ENCODE results near the gene NOXRED1.
"Not testable (repeated sequence)": the region's sequence is repeated elsewhere in the genome, so short reads cannot be mapped to it uniquely, and the experiment has no call there.

Gene NOXRED1, protein sequence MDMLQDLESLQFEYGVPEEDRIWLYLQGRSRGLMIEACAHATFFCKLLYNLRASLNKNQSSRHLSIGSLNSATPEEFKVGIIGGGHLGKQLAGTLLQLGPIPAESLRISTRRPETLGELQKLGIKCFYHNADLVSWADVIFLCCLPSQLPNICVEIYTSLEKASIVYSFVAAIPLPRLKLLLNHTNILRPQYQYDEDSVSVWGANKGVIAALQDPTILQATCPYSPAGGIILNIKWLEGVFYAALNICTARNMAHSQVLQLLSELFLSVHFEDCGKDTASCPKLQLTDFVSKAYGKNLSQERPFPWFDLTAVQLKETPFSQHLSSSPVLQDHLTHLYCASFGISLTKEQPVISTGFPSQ

DNA sequence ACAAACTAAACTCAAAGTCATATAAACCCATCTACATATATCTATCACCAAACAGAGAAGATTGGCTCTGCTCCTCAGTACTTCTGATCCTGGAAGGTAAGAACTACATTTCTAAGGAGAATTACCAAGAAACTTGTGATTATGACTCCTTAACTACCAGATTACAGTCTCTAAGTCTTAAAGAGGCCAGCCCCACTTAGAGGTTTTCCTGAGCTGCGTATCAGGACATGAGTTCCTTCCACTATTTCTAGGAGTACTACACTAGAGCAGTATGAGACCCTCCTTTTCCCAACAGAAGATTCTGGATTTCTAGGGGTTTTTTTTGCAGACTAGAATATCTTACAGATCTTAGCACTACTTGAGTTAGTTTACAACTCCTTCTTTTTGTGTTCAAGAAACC, at the start of gene NOXRED1:
TSS of gene NOXRED1 (minus strand) at position 101 of the 400 bp plus-strand sequence. CDS start 634 bp downstream, outside the sequence.
- DNase-seq = no peak

DNA sequence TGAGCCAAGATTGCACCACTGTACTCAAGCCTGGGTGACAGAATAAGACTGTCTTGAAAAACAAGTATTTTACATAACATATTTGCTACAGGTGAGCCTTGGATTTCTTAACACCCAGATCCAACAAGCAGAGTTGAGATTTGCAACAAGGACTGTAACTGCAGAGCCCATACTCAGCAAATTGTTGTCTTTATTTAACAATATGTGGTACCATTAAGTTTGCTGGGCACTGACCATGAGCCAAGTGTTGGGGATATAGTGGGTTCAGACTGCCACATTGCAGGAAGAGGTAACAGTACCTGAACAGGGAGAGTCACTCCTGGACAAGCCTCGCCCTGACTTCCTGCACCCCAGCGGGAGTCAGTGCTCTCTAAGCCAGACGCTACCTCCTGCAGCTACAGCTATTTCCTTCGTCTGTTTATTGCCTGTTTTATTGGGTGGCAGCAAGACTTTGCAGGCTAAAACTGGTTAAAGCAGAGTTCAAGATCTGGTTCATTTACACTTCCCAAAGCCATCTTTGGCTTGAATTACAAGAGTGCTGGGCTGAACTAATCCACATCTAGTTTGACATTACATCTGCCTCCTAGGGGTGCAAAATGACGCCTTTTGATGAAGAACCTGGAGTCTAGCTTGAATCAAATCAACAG, 47.0 kb upstream of the NOXRED1 start:
- no peak for DNase-seq

DNA sequence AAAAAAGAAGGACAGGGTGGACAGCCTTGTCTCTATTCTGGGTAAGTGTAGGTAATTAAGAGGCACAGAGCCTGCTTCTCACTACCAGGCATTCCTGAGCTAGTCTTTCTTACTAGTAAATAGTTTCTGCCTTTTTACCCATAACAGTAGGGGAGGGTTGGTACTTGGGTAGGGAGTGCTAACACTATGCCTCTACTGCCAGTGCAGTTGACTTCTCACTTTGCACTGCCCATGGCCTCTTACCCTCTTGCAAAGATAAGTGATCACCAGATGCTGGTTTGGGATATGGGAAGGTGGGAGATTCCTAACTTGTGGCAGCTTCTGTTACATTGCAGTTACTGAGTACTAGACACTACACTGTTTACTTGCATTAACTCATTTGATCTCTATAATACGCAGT, 46.2 kb upstream of the NOXRED1 start:
- DNase-seq = no peak

DNA sequence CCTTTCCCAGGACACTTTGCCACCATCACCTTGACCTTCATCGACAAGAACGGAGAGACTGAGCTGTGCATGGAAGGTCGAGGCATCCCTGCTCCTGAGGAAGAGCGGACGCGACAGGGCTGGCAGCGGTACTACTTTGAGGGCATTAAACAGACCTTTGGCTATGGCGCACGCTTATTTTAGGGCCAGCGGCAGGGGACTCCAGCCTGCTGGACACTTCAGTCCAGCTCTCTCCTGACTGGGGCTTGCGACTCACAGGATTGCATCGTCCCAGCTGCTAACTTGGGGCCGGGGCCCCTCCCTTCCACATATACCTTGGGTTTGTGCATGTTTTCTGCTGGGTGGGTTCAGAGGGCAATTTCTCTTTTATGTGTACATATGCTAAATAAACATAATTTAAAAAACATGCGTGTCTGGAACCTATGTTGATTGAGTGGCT, 45.8 kb upstream of the NOXRED1 start:
- DNase-seq = no peak

DNA sequence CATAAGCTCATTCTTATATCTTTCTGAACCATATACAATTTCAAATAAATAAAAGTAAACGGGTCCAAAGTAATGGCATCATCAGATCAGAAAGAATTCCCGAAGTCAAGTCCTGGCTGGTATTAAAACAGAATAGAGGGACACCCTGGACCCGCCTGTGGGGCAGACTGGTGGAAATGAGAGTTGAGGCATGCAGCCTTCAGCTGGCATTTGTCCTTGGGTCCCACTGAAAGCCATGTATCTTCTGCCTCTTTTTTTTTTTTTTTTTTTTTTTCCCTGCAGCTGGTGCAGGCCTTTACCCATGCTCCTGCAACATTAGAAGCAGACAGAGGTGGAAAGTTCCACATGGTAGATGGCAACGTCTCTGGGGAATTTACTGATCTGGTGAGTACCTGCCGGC, 44.5 kb upstream of the NOXRED1 start:
- DNase-seq = no peak

DNA sequence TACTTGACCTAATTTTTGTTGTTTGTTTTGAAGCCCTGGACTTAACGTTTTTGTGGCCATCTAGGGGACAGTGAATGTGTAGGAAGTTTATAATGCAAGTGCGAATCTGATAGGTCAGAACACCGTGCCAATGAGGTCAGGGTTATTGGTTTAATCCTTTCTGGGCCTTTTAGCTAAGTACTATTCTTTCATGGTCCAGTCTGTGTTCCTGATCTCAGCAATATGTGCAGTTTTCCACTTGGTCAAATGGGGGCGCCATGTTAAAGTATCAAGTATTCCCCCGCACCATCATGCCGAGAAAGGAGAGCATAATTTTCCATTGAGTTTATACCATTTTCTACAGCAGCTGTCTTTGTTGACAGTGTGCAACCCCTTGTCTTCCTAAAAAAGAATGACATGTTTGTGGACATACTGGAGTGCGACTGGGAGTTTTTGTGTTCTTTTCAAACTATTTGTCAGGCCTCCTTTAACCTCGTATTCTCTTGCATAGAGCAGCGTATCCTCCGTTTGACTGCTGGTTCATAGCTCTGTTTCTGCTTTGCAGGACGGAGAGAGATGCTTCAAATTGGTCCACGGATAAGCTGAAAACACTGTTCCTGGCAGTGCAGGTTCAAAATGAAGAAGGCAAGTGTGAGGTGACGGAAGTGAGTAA, 35.9 kb upstream of the NOXRED1 start:
- peak; percentile 84 to 87 for DNase-seq

DNA sequence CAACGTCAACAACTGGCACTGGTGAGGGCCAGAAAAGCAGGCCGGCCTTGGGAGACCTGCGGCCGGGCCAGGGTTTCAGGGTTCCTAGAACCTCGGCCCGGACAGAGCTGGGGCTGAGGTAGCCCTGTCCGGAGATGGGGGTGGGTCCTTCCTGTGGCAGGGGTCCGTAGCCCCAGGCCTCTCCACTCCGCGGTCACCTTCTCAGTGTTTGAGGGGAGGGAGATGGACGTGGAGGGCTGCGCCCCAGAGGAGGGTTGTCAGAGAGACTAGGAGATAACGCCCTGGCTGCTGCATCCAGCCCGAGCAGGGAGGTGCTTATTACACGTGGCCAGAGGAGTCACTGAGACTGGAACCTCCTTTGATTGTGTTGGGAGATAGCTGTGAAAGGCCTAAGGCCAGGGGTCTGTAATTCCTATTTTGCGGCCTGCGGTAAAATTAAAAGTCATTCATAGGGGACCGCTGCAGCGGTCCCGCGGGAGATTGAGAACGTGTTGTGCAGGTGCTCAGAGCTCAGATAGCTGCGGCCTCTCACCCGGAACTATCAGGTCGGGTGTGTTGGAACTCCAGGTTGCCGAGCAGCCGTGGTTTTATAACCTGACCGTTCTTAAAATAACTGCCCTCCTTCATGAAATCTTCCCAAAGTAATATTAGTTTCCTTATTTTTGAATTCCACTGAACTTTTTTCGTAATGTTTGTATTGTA, 35.1 kb upstream of the NOXRED1 start:
- peak; percentile 31 to 61 for DNase-seq

DNA sequence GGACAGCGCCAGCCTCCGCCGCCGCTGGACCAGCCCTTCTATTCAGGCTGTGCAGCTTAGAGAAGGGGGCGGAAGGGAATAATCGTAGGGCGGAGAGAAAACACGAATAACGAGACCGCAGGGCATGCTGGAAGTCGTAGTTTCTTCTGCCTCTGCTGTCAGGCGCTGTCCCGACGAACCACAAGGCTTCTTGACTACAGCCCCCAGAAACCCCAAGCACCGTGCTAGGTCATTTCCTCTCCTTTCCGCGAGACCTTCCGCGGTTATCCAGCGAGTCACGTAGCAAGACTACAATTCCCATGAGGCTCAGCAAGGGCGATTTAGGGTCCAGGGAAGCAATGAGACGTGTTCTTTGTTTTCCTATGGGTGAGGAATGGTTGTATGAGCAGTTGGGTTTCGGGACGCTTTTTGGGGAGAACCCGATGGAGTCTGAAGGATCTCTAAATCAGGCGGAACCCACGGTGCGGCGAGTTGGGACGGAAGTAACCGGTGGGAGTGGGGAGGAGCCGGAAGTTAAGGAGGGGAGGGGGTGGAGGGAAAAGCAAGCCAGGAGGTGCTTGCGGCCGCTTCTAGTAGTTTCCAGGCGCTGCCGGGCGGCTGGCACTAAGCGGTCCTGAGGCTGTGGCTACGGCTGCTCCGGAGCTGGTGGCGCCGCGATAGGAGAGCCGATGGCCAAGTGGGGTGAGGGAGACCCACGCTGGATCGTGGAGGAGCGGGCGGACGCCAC, 34.4 kb upstream of the NOXRED1 start, which contains the start of the genes AHSA1 and VIPAS39:
TSS of gene AHSA1 (plus strand) at position 572 of the 727 bp plus-strand sequence. CDS start at position 669, 97 bp downstream.
TSS of gene VIPAS39 (minus strand) at position 80 of the 727 bp plus-strand sequence. CDS start 3,499 bp downstream, outside the sequence.
- peak; percentile 99 to 100 for DNase-seq

DNA sequence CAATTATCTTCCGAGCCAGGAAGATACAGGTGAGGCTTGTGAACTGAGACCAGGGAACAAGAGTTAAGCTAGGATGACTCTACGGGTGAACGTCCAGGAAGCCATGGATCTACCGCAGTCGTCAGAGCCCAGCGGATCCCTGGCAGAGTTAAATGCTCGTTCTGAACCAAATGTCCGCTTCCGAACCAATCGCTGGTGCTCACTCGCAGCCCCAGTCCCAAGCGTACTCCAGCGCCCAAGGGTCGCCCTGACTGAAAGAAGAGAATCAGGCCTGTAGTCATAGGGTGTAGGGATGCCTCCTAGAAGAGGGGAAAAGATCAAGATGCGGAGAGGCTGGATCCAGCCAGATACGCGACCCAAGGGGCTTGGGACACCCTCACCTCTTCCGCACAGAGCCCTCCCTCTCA, 33.8 kb upstream of the NOXRED1 start:
- peak in 1 of 2 experiments; percentile 56 for DNase-seq

DNA sequence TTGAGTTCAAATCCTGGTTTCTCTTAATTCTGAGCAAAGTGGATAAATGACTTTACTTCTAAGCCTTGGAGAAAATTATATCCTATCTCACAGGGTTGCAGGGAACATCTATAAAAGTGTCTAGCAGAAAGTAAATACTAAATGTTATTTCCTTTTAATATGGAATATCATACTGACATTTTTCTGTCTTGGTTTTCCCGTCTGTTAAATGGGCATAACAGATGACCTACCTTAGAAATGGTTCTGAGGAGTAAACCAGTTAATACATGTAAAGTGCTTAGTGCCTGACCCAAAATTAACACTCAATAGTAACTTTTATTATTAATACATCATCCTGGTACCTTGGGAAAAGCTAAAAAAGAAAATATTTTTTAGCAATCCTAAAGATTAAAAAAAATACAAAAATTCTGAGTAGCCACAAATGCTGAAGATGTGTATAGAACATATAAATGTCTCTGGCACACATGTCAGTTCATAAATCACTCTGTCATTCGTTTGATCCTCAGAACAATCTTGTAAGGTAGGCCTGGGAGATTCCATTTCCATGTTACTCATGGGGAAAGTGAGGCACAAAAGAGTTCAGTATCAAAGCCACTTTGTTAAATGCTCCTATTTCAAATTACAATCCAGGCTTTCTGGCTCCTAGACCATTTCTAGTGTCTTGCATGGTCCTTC, 32.8 kb upstream of the NOXRED1 start:
- DNase-seq = no peak

DNA sequence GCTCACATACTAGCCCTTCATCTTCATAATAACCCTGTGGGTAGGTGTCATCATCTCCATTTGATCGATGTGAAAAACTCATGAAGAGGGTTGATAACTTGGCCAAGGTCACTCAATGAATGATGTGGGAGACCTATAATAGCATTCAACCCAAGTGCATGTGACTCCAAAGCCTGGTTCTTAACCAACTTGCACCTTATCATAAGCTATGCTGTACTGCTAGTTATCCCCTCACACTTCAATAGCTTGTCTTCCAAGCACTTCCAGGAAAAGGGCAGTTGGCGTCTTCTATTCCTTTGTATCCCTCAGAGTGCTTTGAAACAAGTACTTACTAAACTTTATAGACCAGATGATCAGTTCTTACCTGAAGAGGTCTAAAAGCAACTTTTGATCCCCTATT, 18.9 kb upstream of the NOXRED1 start:
- no peak for DNase-seq

DNA sequence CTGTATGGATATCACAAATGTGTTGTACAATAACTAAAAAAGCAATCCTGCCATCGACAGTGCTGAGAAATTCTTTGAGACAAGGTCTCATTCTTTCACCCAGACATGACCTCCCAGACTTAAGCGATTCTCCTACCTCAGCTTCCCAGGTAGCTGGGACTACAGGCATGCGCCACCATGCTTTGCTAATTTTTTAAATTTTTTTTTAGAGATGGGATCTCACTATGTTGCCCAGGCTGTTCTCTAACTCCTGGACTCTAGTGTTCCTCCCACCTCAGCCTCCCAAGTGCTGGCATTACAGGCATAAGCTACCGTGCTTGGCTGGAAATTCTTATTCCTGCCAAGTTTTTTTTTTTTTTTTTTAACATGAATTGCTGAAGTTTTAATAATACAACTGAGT, 16.5 kb upstream of the NOXRED1 start:
- no peak for DNase-seq

DNA sequence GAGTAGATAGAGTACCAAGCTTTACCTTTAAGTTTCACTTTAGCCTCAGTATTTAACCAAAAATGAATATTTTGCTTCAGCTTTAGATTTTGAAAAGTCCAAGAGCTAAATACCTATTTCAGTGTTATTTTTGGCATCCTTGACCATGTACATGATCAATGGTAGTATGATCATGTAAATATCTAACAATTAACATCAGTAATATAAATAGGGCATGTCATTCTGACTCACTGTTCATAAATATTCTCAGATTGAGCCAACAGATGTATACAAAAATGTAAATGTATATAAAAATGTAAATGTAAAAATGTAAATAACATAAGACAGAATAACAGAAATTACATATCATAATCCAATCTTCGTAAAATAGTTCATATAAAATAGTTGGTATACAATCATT, 15.3 kb upstream of the NOXRED1 start:
- DNase-seq = no peak

DNA sequence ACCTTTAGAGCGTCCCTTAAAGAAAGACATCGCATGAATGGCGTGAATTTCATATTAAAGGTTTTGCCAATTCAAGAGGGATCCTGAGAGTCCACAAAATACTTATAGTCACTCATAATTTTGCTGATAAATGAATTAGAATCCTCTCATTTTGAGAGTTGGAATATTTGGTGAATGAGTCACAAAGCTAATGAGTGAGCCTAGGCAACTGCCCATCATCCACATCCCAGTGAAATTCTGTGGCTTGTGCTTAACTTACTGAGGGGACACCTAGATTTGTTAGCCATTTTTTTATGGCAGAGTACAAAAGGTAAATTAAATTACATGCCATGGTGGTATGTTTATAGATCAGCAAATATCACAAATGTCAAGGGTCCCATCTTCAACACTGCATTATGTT, 12.7 kb upstream of the NOXRED1 start:
- no peak for DNase-seq

DNA sequence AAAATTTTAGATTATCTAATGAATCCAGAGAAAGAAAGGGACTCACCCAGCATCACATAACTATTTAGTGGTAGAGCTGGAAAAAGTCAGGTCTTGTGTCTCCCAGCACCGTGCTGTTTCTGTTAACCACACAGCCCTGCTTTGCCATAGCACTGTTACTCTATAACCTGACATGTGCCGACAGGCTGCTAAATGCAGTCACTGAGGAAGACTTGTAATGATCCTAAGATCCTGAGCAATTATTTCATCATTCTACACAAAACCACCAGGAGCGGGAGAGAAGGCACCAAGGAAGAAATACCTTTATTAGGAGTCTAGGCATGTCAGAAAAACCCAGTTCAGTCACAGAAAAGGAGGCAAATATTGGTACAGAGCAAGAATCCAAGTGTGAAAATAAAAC, 3.1 kb upstream of the NOXRED1 start:
- DNase-seq = no peak

DNA sequence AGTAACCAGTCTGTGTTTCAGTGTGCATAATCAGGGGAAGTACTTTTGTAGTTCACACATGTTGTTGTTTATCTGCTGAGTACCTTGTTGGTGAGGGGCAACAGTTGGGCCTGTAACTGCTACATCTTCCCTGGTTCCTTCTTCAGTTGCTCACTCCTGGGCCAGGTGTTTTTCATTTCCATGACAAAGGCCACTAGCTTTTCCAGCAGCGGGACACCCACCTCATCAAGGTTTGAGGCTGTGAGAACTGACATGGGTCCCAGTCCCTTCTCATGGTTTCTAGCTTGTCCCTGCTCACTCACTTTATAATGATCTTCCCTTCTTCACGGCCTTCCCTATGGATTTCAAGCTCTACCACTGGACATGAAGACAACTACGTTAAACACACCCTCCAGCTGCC, 1.5 kb upstream of the NOXRED1 start:
- no peak for DNase-seq

DNA sequence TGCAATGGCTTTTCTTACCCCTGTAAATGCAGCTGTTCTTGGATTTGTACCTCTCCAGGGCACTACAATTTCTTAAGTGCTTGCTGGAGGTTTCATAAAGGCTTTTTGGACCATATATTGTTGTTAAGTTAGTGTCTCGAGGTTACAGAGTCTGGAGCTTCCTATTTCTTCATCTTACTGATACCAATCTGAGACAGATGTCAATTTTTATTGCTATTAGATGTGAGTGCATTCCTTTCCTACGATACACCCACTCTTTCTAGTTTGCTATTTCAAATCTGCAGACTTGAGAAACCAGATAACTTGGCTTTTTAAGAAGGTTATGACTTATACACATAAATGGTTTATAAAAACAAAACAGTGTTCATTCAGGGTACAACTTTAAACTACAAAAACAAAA, 2.1 kb downstream of the NOXRED1 start:
- no peak for DNase-seq

DNA sequence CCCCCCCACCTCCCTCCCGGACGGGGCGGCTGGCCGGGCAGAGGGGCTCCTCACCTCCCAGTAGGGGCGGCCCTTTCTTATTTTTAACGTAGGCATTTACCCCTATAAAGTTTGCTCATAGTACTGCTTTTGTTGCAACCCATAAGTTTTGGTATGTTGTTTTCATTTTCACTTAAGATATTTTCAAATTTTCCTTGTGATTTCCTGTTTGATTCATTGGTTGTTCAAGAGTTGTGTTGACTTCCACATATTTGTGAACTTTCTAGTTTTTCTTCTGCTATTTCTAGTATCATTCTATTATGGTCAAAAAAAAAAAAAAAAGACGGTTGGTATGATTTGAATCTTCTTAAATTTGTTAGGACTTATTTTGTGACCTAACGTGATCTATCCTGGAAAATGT, 6.5 kb downstream of the NOXRED1 start:
- no peak for DNase-seq

DNA sequence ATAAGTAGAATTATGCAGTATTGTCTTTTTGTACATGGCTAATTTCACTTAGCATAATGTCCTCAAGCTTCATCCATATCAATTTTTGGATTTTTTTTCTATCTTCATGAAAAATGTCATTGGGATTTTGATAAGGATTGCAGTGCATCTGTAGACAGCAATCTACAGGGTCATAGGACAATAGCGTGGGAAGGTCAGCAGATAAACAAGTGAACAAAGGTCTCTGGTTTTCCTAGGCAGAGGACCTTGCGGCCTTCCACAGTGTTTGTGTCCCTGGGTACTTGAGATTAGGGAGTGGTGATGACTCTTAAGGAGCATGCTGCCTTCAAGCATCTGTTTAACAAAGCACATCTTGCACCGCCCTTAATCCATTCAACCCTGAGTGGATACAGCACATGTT, 7.2 kb downstream of the NOXRED1 start:
- not testable (repeated sequence) for DNase-seq

DNA sequence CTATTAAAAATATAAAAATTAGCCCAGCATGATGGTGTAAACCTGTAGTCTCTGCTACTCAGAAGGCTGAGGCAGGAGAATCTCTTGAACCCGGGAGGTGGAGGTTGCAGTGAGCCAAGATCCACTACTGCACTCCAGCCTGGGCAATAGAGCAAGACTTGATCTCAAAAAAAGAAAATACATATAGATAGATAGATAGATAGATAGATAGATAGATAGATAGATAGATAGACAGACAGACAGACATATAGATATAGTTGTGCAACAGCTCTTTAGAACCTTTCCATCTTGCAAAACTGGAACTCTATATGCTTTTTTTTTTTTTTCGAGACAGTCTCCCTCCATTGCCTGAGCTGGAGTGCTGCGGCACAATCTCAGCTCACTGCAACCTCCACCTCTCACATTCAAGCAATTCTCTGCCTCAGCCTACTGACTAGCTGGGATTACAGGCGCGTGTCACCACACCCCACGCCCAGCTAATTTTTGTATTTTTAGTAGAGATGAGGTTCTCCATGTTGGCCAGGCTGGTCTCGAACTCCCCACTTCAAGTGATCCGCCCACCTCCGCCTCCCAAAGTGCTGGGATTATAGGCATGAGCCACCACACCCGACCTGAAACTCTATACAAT, 7.8 kb downstream of the NOXRED1 start:
- DNase-seq = not testable (repeated sequence)

DNA sequence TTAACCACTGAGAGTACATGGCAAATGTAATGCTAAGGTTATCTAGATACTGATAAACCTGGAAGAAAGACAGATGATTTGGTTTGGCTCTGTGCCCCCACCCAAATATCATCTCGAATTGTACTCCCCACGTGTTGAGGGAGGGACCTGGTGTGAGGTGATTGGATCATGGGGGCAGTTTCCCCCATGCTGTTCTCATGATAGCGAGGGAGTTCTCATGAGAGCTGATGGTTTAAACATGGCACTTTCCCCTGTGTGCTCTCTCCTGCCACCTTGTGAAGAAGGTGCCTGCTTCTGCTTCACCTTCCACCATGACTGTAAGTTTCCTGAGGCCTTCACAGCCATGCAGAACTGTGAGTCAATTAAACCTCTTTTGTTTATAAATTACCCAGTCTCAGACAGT, 14.2 kb downstream of the NOXRED1 start:
- DNase-seq = peak in 1 of 2 experiments; percentile 3
